GM19452 (cell line): ENCODE measurements around the gene KLK12.

Experiments
- ATAC-seq: cut with Tn5 transposase; IDR thresholded peaks from one replicate; pipeline ENCODE4 v1.9.1; 2021; ENCODE audit not compliant: unreplicated experiment

Gene KLK12

DNA sequence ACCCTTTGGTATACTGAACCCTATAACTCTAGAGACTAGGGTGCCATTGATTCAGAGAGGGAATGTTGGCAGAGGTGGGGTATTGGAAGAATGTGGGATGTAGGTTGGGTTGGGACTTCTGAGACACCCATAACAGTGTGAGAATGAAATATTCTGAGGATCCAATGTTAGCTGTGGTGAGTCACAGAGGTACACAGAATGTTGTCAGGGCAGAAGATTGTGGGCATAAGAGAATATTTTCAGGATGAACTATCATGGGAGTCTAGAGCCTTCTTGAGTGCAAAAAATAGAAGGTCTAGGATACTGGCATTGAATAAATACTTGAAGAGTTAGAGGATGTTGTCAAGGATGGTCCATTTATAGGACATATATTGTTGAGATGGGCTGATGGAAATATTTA lies 21.1 kb upstream of the KLK12 start:
- no peak for ATAC-seq

DNA sequence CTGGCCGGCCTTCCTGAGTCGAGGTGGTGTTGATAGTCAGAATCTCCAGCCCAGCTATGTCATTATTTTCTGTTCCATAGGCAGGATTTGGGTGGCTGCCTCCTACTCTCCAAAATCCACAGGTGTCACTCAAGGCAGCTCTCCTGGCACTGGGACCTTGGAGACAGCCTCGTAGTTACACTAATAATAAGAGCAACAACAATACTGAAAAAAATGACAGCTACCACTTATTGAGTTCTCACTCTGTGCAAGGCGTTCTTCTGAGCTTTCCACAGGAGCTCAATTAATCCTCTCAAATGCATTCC lies 12.2 kb upstream of the KLK12 start:
- no peak for ATAC-seq

DNA sequence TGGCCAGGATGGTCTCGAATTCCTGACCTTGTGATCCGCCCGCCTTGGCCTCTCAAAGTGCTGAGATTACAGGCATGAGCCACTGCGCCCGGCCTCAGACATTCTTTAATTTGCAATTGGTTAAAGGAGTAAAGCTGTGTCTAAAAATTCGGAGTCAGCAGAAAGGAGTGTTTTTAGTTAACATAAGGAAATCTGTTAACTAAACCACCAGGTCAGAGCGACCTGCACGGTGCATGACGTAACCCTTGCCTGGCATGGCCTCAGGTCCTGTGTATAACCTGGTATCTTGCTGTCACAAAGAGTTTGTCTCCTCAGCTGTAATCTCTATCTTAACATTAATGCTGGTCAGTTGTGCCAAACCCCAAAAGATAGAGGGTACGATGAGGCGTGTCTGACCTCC lies 9.5 kb upstream of the KLK12 start:
- ATAC-seq, result no peak

DNA sequence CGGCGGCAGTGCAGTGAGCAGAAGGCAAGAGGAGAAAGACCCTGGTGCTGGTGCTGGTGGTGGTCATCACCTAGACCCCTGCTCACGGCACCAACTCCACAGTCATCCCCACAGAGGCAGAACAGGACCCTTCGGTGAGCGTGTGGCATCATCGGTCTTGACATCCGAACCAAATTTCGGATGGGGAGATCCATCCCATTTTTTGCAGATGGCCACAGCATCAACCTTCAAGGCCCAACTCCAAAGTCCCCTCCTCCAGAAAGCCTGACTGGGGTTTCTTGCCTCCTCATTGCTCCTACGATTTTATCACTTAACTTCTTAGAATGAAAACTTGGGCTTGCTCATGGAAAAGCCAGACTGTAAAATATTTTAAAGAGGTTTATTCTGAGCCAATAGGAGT lies 8.7 kb upstream of the KLK12 start:
- no peak for ATAC-seq

DNA sequence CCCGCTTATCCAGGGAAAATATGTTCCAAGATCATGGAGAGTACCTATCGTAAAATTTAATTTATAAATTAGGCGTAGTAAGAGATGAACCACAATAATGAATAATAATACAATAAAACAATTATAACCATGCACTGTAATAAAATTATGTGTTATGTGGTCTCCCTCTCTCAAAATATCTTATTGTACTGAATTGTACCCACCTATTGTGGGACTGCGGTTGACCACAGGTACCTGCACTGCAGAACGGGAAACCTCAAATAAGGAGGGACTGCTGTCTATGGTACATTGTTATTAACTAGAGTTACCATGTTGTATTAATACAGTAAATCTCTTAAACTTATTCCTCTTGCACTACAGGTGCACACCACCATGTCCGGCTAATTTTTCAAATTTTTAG lies 5.3 kb upstream of the KLK12 start:
- no peak for ATAC-seq

DNA sequence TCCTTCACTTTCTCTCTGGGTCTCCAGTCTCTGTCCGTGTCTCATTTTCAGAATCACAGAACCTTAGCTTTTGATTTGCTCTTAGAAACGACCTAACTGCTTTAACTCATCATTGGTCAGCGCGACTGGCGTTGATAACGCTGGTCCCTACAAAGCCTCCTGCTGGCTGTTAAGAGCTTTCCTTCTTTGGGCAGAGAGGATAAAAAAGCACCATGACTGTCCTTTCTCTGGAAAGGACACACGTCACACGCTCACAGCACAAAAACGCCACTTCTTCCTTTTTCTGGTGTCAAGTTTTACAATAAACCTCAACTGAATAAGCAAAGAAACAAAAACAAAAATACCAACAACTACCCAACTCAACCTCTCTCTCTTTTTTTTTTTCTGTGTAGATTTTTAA lies 1.7 kb upstream of the KLK12 start:
- ATAC-seq, result no peak

DNA sequence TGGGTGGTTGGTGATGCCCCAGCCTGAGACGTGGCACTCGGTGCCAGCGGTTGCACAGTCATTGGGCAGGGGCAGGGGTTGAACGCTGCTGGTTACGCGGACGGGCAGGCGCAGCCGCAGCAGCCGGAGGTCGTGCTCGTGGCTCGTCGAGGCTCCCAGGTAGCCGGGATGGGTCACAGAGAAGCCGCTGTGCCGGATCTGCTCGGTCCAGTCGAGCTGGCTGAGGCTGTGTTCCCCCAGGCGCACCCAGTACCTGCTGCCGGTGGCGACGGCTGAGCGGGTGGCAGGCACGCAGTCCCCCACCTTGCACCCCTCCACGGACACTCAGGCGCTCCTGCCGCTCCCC lies 2.9 kb downstream of the KLK12 start:
- ATAC-seq, result no peak

DNA sequence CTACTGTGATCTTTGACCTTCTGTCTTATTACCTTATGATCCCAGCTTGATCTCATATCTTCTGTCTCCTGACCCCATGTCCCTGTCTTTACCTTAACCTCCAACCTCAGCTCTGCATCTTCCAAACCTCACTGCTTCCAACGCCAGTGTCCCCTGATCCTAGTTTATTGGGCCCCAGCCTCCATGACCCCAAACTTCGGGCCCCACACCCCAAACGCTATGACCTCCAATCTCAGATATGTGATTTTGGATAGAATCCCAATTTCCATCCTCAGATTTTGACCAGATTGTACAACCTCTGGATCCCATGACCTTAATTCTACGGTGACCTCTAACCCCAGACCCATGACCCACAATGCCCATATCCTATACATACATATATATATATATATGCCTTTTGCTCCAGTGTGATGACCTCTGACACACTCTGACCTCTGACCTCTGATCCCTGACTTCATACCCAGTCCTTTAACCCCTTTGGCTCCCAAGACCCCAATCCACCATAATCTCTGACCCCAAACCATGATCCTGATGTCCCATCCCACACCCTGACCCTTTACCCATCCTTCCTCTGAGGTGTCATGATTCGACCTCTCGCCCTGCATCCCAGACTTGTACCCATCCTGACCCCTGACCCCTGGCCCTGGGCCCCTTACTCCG lies 3.5 kb downstream of the KLK12 start:
- no peak for ATAC-seq

DNA sequence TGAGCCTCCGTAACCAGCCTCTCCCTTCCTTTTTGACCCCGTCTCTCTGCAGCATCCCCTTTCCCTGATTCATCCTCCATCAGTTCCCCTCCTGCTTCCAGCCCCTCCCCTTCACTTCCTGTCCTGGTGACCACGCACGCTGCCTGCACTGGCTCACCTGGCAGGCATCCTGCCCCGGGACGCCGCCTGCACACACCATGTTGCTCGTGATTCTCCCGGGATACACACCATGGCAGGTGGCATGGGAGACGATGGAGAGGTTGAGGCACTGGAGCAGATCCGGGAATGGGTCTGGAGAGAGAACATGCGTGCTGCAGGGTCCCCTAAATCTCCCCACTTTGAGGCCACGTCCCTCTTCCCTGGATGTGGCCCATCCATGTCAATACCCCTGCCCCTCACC lies 4.2 kb downstream of the KLK12 start:
- no peak for ATAC-seq

DNA sequence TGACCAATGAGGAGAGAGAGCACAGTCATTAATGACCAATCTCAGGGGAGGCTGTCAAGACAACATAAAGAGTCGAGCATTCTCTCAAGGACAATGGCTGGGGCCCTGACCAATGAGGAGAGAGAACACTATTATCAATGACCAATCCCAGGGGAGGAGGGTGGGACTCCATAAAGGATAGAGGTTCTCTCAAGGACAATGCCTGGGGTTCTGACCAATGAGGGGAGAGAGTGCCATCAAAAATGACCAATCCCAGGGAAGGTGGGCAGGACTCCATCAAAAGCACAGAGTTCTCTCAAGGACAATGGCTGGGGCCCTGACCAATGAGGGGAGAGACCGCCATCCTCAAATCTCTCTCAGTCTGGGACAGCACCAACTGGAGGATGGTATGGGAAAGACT lies 5.1 kb downstream of the KLK12 start:
- ATAC-seq, result no peak

DNA sequence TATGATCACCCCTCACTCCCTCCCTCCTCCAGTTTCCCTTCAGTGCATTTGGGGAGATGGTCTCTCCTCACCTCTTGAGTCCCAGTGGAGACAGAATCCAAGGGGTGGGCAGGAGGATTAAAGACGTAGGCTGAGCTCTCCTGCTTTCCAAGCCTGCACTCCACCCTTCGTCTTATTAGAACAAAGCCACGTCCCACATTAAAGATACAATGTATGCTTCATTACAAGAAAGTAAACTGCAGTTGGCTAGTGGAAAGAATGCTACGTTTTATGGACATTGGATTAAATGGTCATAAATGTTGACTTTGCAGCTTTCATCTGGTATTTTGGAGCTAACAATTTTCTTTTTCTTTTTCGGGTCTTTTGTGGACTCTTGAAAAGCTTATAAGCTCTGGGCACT lies 6.9 kb downstream of the KLK12 start:
- ATAC-seq, result no peak

DNA sequence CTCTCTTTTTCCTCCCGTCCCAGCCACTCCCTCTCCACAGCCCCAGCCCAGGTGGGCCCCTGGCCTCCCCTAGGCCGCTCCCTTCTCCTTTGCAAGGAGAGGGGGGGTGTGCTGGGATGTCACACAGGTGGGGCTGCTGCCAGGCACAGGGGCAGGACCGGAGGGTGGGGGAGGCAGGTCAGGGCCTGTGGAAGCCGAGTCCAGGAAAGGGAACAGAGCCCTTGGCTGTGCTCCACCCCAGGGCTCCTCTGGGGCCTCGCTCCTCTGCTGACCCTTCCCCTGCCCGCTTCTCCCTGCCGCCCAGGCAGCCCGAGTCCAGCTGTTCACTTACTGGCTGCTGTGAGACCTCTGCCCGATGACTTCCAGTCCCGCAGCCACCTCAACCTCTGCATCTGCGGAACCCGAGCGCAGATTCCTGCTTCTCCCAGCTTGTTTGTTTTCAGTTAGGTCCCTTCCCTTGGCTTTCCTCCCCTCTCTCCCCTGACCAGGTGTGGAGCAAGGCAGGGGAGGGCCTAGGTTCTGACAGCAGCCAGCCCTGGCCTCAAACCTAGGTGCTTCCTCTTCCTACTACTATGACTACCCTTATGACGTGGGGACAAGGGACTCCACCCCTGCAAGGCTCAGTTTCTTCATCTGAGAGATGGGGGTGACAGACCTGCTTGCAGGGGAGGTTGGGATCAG lies 7.5 kb downstream of the KLK12 start:
- no peak for ATAC-seq

DNA sequence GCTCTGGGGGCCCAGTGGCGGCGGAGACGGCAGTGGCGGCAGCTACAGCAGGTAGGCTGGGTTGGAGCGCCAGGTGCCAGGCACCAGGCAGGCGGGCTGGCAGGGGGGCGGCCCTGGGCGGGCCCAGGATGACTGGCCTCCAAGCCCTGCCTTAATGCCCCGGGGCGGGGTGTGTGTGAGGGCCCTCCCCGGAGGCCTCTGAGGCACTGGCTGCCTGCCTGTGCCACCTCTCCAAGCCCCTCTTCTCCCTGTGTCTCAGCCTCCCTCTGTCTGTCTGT lies 8.3 kb downstream of the KLK12 start, which contains the start of gene KLK11:
Gene KLK11 (minus strand): TSS at position 63 of the 278 bp plus-strand sequence. CDS start 985 bp downstream, outside the sequence.
- ATAC-seq, result no peak

DNA sequence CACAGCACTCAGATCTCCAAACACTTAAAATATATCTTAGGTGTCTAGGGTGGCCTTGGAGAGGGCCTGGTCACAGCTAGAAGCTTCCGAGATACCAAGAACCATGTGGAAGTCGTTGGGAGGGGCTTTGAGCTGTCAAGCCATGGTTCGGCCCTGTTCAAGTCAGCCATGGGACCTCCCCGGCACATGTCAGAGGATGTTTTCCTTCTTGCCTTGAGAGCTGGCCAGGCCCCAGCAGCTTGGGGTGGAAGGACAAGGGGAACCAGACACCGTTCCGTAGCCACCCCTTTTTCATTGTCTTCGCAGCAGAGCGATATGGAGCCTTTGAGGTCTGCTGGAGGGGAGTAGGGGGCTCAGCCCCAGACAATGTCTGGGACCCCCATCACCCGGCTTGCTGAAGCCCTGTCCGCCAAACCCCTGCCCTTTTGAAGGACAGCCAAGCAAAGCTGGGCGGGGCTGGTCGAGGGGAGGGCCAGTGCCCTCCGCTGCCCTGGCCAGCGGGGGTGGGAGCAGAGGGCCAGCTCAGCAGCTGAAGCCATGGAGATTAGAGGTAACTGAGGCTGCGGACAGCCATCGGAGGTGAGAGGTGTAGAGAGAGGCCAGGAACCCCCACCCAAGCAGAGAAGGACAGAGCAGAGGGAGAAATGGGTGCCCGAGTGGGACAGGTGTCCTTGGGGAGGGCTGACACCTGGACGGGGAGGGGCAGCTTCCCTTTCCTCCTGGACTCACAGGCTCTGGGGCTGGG lies 8.8 kb downstream of the KLK12 start:
- no peak for ATAC-seq

DNA sequence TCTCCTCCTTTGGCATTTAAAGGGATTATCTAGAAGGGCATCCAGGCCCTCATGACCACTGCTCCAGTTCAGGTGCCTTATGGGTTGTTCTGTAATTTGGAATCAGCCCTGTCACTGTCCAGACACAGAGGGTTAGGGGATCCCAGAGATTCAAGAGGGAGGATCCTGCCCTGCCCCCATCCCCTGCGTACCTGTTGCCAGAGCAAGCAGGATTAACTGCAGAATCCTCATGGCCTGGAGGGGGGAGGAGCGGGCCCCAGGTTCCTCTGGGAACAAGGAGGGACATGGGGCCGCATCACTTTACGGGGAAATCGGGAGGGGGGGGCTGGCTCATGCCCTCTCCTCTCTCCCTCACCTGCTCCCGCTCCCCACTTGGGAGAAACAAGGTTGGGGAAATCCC lies 9.4 kb downstream of the KLK12 start:
- no peak for ATAC-seq

DNA sequence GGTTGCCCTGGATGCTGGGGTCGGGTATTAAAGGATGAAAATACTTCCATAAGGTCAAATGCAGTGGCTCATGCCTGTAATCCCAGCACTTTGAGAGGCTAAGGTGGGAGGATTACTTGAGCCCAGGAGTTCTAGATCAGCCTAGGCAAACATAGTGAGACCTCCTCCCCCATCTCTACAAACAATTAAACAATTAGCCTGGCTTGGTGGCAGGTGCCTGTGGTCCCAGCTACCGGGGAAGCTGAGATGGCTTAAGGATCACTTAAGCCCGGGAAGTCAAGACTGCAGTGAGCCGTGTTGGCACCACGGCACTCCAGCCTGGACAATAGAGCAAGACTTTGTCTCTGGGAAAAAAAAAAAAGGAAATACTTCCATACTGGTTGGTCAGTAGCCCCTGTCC lies 9.9 kb downstream of the KLK12 start:
- ATAC-seq, result no peak

DNA sequence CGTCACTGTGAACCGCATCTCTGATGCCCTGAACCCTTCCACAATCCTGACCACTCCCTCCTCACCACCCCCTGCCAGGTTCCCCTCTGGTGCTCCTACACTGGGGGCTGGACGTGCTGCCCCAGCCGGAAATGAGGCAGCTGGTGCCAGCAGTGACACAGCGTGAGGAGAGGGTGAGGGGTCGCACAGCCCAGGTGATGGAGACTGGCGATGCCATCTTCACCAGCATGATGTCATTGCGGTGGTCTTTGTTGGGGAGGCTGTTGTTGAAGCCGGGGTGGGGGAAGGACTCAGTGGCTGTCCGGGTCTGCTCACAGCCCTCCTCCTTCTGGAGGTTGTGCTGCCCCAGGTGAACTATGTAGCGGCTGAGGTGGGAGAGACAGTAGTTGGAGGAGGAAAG lies 10.9 kb downstream of the KLK12 start:
- no peak for ATAC-seq

DNA sequence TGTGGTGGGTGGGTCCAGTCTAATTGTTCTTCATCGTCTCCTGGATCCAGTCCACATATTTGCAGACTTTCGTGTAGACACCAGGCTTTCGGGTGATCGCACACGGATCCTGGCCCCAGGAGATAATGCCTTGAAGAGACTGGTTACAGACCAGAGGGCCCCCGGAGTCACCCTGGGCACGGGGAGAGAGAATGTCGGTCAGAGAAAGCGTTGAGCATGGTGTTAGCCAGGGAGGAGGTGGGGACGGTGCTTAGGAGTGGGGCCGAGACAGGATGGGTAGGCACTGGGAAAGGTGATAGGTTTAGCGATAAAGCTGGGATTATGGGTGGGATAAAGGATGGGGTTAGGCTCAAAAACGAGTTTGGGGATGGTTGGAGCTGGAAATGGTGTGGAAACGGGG lies 12.3 kb downstream of the KLK12 start:
- no peak for ATAC-seq

DNA sequence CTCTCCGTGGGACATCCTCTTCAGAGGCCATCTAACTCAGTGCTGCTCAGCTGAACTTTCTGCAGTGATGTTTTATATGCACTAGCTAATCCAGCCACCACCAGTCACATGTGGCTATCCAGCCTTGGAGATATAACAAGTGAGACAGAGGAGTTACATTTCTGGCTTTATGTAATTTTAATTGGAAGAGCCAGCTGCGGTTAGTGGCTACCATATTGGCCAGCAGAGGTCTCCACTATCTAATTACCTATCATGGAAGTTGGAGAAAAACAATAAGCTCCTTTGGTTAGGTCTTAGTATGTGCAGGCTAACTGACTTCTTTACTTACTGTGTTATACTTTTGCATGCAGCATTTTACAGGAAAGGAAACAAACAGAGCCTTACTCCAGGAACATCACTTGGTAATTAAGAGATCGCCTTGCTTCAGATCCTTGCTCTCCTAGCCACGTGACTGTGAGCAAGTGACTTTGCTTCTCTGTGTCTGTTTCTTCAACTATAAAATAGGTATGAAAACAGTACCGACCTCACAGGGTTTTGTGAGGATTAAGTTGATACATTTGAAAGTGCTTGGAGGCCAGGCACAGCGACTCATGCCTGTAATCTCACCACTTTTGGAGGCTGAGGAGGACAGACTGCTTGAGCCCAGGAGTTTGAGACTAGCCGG lies 13.7 kb downstream of the KLK12 start:
- no peak for ATAC-seq

DNA sequence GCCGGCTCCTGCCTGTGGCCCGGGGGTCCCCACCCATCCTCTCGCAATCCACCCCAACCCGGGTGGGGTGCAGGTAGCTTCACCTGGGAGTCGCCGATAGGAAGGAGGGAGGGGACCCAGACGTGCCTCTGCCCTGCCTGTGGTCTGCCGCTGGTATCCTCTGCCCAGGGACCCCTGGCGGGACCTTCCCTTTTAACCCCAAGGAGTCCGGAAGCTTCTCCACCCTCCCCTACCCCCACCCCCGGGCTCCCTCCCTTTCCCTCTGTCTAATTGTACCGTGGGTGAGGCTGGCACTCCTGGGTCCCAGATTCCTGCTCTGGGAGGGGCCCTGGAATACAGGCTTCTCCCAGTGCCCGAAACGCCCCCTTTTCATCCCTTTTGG lies 15.3 kb downstream of the KLK12 start, which contains the start of gene KLK10:
Gene KLK10 (minus strand): TSS at position 166 of the 382 bp plus-strand sequence. CDS start 579 bp downstream, outside the sequence.
- no peak for ATAC-seq

DNA sequence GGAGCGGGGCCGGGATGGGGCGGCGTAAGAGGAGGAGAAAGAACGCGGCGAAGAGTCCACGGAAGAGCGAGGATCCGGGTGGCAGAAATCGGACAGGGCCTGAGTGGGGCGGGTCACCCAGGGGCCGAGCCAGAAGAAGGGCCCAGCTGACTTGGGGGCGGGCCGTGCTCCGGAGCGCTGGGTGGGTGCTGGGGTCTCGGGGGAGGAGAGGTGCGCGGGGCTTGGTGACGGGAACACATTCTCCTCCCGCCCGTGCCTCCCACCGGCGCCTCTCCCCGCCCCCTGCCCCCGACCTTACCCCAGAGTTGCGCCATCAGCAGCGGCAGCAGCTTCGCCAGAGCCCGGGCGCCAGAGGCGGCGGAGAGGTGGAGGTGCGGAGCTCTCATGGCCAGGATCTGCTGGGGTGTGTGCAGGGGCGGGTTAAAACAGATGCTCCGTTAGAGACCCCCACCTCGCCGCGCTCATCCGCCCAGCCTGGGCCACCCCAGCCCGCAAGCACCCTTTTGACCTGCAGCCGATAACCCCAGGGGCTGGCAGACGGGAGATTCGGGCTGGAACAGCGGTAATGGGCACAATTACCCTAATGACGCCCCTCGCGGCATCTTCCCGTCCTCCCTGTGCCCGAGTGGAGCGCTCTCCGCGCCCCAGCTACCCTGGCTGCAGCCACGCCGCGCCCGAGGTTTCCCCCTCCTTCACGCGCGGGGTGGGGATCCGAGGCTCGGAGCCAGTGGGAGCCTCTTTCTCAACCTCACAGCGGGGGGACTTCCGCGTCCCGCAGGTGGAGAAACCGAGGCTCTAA lies 15.9 kb downstream of the KLK12 start:
- no peak for ATAC-seq
